A172 (cell line): ENCODE measurements around the gene PAN3. TPM values are rescaled to one million over a fixed set of nuclear protein-coding genes. Genes with fewer than 3 reads are reported as not detected.

Source experiments
- DNase-seq: peaks from one replicate; pipeline ENCODE4 v3.0.0-alpha.2; 2015; ENCODE audit warnings: low spot score
- total RNA-seq: library from RNA; depleted of rRNA; stranded (reverse); fragments of >200 nt; shearing (Covaris generic); gene quantifications from 2 replicates; pipeline ENCODE4 v1.2.3, GENCODE V29; 2014

The PAN3 gene
- total RNA-seq, 1 experiment from 2014 or later = 8.6 TPM

DNA sequence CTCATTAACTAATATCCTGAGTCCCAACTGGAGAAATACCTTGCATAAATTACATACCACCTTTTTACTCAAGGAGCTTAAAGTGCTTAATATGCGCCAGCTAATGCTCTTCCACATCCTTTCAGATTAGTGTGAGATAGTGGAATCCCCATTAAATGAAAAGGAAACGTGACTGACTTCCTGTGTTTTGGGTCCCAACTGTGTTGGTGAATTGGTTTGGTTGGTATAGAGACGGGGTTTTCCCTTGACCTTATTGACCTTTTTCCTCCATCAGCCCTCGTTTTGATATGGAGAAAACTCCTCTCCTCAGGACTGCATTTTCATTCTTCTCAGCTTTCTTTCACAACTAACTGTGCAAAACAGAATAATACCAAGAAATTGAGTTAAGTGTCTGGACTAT is 163.5 kb downstream of the PAN3 start:
- no peak for DNase-seq

DNA sequence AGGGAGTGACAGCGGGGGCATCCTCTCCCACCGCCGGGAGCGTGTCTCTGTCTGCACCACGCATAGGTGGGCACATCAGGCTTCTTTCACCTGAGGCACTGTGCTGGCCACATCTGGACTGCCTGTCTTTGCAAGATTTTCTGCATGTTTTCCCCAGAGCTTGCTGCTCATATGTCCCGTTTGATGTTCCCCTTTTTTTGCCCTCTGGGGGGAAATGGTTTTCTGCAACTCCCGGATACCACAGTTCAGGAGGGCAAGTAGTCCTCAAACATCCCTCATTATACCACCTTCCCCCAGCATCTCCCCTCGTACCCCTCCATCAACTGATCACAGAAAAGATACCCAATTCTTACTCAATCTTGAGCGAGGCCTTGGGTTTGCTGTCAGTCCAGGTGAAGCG is 168.0 kb downstream of the PAN3 start:
- DNase-seq = no peak

DNA sequence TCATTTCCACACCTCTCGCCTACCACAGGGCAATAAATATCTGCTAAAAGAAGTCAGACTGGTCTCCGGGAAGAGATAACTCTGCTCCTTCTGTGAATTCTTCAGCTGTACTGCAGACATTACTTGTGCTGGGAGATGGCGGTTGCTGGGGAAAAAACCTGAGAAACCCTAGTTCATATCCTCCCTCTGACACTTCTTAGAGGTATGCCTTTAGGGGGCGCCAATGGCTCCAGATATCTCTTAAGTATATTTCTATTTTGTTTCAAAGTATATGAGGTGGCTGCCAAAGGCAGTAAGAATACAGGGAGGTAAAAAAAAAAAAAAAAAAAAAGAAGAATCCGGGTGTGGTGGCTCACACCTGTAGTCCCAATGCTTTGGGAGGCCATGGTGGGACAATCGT is 175.2 kb downstream of the PAN3 start:
- DNase-seq = peak; percentile 31

DNA sequence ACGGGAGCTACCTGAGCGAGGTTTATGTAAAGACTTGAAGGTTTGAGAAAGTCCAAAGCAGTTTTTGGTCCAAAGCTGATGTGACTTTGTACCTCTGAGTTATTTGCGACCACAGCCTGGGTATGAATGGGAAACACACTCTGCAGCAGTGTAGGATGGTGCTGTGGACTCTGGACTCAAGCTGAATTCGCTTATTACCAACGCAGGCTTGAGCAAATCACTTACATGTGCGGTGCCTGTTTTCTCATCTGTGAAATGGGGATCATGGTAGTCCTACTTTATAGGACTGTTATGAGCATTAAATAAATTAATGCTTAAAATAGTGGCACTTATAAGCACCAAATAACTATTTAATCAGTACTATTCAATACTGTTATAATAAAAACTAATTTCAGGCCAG is 176.5 kb downstream of the PAN3 start:
- no peak for DNase-seq

GRCh38 chr13:28316129-28316528 is 177.8 kb downstream of the PAN3 start:
- DNase-seq = no peak

GRCh38 chr13:28316836-28317235 is 178.5 kb downstream of the PAN3 start:
- no peak for DNase-seq

DNA sequence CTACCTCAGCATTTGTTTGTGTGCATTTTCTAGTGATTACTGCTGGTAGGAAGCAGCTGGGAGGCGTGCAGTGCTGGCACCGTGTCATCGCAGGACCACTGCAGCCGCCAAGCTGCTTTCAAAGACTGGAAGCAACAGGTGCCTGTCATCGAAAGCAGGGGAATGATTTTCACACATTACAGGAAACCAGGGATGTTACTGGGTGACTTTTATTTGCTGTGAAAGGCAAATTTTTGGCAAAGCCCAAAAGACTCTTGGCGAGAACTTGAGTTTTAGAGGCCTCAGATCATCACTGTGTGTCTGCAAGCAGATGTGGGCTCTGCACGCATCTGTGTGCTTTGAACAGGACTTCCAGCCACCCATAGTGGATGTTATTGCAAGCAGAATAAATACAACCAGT is 180.2 kb downstream of the PAN3 start:
- no peak for DNase-seq

- no peak for DNase-seq
Observed at GRCh38 chr13:28319528-28319927, 181.2 kb downstream of the PAN3 start.

GRCh38 chr13:28320209-28320608 is 181.9 kb downstream of the PAN3 start:
- no peak for DNase-seq

DNA sequence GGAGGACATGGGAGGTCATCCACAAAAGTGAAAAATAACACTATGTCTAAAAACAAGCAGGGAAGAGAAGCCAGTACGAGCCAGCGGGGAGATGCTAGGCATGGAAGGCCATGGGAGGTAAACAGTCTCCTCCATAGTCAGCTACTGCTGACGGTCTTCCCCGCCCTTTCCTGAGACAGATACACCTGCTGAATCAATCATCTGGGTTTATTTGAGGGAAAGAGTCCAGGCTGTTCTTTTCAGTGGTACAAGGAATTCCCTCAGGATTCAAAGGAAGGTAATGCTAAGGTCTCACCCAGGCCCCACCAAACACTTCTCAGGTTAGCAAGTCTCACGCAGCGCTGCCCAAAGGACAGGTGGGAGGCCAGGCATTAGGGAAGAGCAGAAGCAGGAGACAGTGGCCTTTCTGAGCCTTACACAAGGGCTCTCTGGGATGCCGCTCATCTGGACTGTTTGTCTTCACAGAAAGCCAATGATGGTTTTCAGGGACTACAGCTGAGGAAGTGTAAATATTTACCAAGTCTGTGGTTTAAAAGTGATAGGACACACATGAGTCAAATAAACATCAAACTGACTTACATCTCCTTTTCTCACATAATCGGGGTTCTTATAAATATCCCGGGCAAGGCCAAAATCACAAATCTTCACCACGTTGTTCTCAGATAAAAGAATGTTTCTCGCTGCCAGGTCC is 182.7 kb downstream of the PAN3 start:
- no peak for DNase-seq

DNA sequence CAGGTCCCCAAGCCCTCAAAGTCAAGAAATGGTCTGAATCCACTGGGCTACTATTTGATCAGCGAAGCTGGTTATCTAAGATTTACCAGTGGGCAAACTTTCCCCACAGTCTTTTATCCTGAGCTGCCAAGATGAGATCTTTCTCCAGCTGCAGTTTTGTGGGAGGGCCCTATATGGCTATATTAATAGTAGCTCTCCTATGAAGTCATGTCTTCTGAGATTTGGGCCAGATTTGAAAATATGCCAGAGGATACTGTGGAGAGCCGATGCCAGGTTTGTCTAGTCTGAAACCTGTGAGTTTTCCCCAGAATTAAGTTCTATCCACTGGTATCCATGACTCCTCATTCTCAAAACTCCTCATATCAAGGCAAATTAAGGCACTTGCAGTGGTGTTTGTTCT is 183.4 kb downstream of the PAN3 start:
- peak; percentile 22 for DNase-seq

DNA sequence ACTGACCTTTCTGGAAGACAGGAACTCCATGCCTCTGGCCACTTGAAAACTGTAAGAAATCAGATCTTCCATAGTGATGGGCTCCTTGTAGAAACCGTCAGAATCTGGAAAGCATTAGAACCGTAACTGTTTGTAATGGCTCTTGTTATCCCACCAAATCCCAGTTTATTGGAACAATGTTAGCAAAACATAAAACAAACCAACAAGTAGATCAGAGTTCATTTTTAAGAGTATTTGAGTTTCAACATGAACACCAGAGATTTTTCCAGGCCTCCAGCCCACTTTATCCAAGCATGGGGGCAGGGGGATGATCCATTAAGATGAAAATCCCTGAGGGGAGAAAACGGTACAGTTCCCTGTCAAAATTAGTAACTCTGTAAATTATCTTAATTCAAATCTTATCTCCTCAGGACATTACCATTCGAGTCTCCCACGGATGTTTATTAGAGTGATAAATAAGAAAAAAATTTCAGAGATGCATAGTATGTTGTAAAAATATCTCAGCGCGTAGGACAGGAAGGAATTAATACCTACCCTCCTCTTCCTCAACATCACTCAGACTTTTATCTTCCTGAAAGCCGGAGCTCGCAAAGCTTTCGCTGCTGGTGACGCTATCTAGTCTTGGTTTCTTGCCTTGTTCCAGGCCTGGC is 184.0 kb downstream of the PAN3 start:
- peak; percentile 83 for DNase-seq

- DNase-seq = peak; percentile 73
Observed at GRCh38 chr13:28324181-28324789, 185.9 kb downstream of the PAN3 start.

DNA sequence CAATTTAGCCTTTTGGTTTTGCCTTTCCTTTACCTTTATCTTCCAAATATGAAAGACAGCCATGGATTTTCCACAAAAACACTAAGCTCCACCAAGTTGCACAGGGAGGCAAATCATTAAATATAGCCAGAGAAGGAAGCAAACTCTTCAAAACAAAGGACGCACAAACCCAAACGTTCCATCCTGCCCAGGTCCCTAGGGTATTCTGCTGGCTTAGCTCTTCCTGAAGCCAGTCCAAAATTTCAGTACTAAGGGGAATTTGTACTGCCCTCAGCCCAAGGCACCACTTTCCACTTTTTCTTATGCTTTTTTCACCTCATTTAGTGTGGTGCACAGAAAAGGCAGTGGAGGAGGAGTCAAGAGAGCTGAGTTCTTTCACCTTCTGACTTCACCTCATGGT is 186.7 kb downstream of the PAN3 start:
- no peak for DNase-seq

- no peak for DNase-seq
Observed at GRCh38 chr13:28326056-28326455, 187.7 kb downstream of the PAN3 start.

DNA sequence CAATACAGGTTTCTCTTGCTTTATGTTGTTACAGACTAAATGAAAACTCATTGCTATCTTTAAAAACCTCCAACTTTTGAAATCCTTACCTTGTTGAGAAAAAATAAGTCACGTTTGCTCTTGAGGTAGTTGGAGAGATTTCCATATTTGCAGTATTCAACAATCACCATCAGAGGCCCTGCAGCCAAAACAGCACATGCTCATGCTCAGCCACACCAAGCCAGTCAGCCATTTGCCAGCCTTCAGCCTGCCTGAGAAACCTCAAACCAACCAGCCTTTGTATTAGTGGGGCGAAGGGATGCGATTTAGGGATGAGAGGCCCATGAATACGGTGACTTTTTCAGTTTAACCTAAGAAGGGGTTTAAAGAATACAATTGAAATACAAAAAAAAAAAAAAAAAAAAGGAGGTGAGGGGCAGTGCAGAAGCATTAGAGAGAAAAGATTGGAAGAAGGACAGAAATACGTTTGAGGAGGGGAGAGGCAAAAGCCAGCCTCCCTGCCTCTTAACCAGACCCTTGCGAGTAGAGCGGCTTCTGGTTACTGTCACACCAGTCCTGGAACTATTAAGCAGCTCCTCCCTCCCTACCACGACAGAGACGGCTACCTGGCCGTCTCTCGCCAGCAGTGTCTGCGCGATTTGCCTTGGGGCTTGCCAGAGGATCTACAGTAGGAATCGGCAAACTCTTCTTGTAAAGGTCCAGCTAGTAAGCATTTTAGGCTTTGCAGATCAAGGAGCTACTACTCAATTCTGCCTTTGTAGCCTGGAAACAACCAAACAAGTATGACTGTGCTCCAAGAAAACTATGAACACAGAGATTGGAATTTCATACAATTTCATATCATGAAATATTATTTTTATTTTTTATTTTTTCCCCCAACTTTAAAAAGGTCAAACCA is 189.3 kb downstream of the PAN3 start:
- no peak for DNase-seq

GRCh38 chr13:28328271-28328607 is 189.9 kb downstream of the PAN3 start:
- DNase-seq = no peak

DNA sequence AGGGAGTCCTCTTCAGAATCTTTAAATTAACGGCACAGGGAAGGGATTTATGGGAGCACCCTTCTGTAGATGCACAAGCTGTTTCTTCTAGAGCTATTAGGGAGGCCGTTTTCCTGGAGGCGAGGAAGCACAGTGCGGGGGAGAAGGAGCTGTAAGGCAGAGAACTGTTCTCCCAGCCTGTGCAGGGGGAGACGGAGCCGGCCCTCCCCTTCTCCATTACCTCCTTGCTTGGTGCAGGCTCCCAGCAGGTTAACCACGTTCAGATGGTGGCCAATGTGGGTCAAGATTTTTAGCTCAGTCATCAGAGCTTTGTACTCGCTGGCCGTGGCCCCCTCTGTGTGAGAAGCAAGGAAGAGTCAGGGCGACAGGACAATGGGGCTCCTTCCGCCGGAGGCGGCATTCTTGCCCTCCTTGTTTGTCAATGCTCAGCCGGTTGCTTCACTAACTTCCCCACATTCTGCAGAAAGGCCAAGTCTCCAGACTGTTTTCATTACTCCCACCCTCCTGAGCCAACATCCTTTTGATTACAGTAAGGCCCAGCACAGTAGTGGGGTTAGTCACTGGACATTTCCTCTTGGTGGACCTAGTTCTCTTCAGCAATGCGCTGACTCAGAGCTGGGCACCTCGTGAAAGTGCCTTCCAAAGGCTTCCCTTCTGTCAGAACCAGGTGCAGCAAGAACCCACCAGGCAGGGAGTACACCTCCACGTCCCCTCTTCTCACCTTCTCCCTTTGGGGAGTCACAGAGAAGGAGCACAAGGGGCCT is 191.2 kb downstream of the PAN3 start:
- peak; percentile 43 for DNase-seq

DNA sequence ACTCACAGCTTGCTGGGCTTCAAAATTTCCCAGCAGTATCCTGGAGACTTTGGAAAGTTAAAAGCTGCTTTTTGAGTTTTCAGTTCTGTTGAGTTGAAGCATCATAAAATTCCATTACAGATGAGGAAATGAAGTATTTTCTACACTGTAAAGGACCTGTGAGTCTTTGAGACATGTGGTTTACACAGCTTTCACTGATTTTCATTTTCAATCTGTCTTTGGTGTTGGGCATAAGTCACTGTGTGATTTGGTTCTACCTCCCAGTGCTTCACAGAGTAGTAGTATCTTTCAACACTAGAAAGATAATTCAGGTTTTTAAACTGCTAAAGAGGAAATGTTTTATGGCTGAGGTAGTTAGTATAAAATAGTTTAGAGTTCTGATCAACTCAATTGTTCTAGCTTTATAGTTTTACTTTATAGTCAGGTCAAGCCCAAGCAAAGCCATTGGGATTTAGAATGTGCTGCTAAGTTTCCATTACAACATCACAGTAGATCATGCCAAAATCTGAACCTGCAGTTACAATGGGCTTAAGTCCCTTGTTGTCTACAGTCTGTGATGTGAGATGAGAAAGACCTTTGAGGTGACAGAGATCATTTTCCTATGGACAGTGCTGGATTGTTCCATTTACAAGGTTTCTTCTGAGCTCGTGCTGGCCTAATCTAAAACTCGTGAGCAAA is 195.0 kb downstream of the PAN3 start:
- no peak for DNase-seq

DNA sequence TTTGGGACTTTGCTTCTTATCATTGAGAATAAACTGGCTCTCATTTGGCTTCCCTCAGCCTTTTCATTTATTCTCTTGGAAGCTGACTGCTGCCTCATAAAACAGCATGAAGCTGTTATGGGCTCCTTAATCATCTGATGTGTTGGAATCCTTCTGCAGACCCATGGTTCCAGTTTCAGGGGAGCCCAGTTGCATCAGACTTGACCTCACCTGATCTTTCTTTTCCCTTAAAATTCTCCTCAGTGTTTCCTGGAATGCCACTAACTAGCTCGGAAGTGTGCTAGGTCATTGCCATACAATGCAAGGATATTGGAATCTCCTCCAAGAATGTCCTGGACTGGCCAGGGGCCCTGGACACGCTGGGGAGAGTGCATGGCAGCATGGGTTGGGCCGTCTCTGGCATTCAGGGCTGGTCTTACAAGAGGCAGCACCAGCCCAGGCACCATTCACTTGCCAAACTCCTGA is 197.9 kb downstream of the PAN3 start:
- peak; percentile 76 for DNase-seq
